WTC11 (cell line): Measurements from ENCODE around the gene SLC1A3. TPM values are rescaled to one million over a fixed set of nuclear protein-coding genes. Genes with fewer than 3 reads are reported as not detected.

Experiments used
- ATAC-seq: fragments of 200-7000 bp; cut with Tn5 transposase; 2 replicates; pipeline ENCODE4 v1.10.0; 2021; ENCODE audit warnings: mild to moderate bottlenecking, moderate library complexity
- CTCF ChIA-PET: fragments of 300-600 bp; sonication (Branson Sonifier 250); formaldehyde crosslinking; loops from one replicate; lab custom pipeline; 2021; ENCODE audit warnings: antibody characterized with exemption; lab: Charles Lee
- POLR2A ChIA-PET: fragments of 350-600 bp; sonication (Branson Sonifier 250); formaldehyde crosslinking; loops from one replicate; lab custom pipeline; 2021; ENCODE audit warnings: antibody characterized with exemption; lab: Charles Lee
- DNase-seq: peaks from one replicate; pipeline ENCODE4 v3.0.0; 2021; ENCODE audit warnings: low spot score
- H3K27ac Mint-ChIP-seq: 2 replicates; pipeline ENCODE4 v1.8.0; 2021; ENCODE audit warnings: mixed read lengths
- H3K27me3 Mint-ChIP-seq: 2 replicates; pipeline ENCODE4 v1.8.0; 2021; ENCODE audit warnings: low read depth, mild to moderate bottlenecking, moderate library complexity, mixed read lengths
- H3K36me3 Mint-ChIP-seq: 2 replicates; pipeline ENCODE4 v1.8.0; 2021; ENCODE audit warnings: mixed read lengths
- H3K4me1 Mint-ChIP-seq: 2 replicates; pipeline ENCODE4 v1.8.0; 2022; ENCODE audit warnings: mixed read lengths
- H3K4me3 Mint-ChIP-seq: 2 replicates; pipeline ENCODE4 v1.8.0; 2021; ENCODE audit warnings: mild to moderate bottlenecking, moderate library complexity, mixed read lengths
- H3K9me3 Mint-ChIP-seq: 2 replicates; pipeline ENCODE4 v1.8.0; 2021; ENCODE audit warnings: mixed read lengths
- AR ChIP-seq: fragments of 250-450 bp; sonication (Bioruptor Pico); IDR thresholded peaks from 2 replicates; pipeline ENCODE4 v1.9.0; 2021; ENCODE audit warnings: mild to moderate bottlenecking
- CREM ChIP-seq: sonication (generic); formaldehyde crosslinking; IDR thresholded peaks from 2 replicates; pipeline ENCODE4 v1.8.1; 2022; ENCODE audit warnings: mild to moderate bottlenecking, missing genetic modification reagents, moderate library complexity
- E2F4 ChIP-seq: sonication (generic); formaldehyde crosslinking; IDR thresholded peaks from 2 replicates; pipeline ENCODE4 v1.8.1; 2022; ENCODE audit warnings: low read depth, mild to moderate bottlenecking, moderate library complexity, missing genetic modification reagents, borderline replicate concordance
- E2F5 ChIP-seq: sonication (generic); formaldehyde crosslinking; IDR thresholded peaks from 2 replicates; pipeline ENCODE4 v1.8.1; 2022; ENCODE audit warnings: mild to moderate bottlenecking, moderate library complexity, missing genetic modification reagents
- FOXP1 ChIP-seq: sonication (generic); formaldehyde crosslinking; IDR thresholded peaks from 2 replicates; pipeline ENCODE4 v1.8.0; 2022; ENCODE audit warnings: missing genetic modification reagents, mild to moderate bottlenecking, moderate library complexity, borderline replicate concordance
- FOXP4 ChIP-seq: sonication (generic); formaldehyde crosslinking; IDR thresholded peaks from 2 replicates; pipeline ENCODE4 v1.8.0; 2022; ENCODE audit warnings: mild to moderate bottlenecking, missing genetic modification reagents
- GABPB1 ChIP-seq: sonication (generic); formaldehyde crosslinking; IDR thresholded peaks from 2 replicates; pipeline ENCODE4 v1.8.1; 2023; ENCODE audit warnings: mild to moderate bottlenecking, missing genetic modification reagents
- IRF2 ChIP-seq: sonication (generic); formaldehyde crosslinking; IDR thresholded peaks from 2 replicates; pipeline ENCODE4 v1.8.0; 2022; ENCODE audit warnings: low read depth, missing genetic modification reagents, borderline replicate concordance
- JAZF1 ChIP-seq: fragments of 250-450 bp; sonication (Bioruptor Pico); IDR thresholded peaks from 2 replicates; pipeline ENCODE4 v1.9.0; 2021; ENCODE audit warnings: moderate library complexity, mild to moderate bottlenecking, inconsistent platforms
- NFYB ChIP-seq: sonication (generic); formaldehyde crosslinking; conservative IDR thresholded peaks from 2 replicates; pipeline ENCODE4 v1.8.0; 2022; ENCODE audit warnings: low read depth, missing genetic modification reagents
- NR1H2 ChIP-seq: sonication (generic); formaldehyde crosslinking; IDR thresholded peaks from 2 replicates; pipeline ENCODE4 v1.9.0; 2021; ENCODE audit warnings: mild to moderate bottlenecking, moderate library complexity, missing genetic modification reagents
- RORB ChIP-seq: fragments of 250-450 bp; sonication (Bioruptor Pico); IDR thresholded peaks from 2 replicates; pipeline ENCODE4 v1.9.0; 2021; ENCODE audit warnings: mild to moderate bottlenecking
- SP1 ChIP-seq: sonication (generic); formaldehyde crosslinking; conservative IDR thresholded peaks from 2 replicates; pipeline ENCODE4 v1.8.1; 2022; ENCODE audit warnings: missing genetic modification reagents
- TEAD1 ChIP-seq: sonication (generic); formaldehyde crosslinking; IDR thresholded peaks from 2 replicates; pipeline ENCODE4 v1.8.0; 2022; ENCODE audit warnings: mild to moderate bottlenecking, missing genetic modification reagents
- TEAD4 ChIP-seq: sonication (generic); formaldehyde crosslinking; IDR thresholded peaks from 2 replicates; pipeline ENCODE4 v1.8.0; 2022; ENCODE audit warnings: mild to moderate bottlenecking, missing genetic modification reagents
- TP53 ChIP-seq: sonication (generic); formaldehyde crosslinking; IDR thresholded peaks from 2 replicates; pipeline ENCODE4 v1.8.1; 2023; ENCODE audit warnings: mild to moderate bottlenecking, missing genetic modification reagents
- USF1 ChIP-seq: sonication (generic); formaldehyde crosslinking; IDR thresholded peaks from 2 replicates; pipeline ENCODE4 v1.8.0; 2022; ENCODE audit warnings: mild to moderate bottlenecking, missing genetic modification reagents
- USF2 ChIP-seq: sonication (generic); formaldehyde crosslinking; IDR thresholded peaks from 2 replicates; pipeline ENCODE4 v1.8.1; 2023; ENCODE audit warnings: mild to moderate bottlenecking, missing genetic modification reagents, moderate library complexity
- ZMAT4 ChIP-seq: fragments of 250-450 bp; sonication (Bioruptor Pico); IDR thresholded peaks from 2 replicates; pipeline ENCODE4 v1.9.0; 2021; ENCODE audit warnings: mild to moderate bottlenecking
- ZNF317 ChIP-seq: sonication (generic); formaldehyde crosslinking; IDR thresholded peaks from 2 replicates; pipeline ENCODE4 v1.8.1; 2023; ENCODE audit warnings: low read depth, mild to moderate bottlenecking, moderate library complexity, missing genetic modification reagents, borderline replicate concordance
- ZNF416 ChIP-seq: fragments of 250-450 bp; sonication (Bioruptor Pico); IDR thresholded peaks from 2 replicates; pipeline ENCODE4 v1.9.0; 2021; ENCODE audit warnings: mild to moderate bottlenecking, inconsistent platforms
- ZSCAN18 ChIP-seq: fragments of 250-450 bp; sonication (Bioruptor Pico); IDR thresholded peaks from 2 replicates; pipeline ENCODE4 v2.1.2; 2022; ENCODE audit warnings: mild to moderate bottlenecking, moderate library complexity
- total RNA-seq: library from RNA; stranded (reverse); gene quantifications from 3 replicates; pipeline ENCODE4 v1.2.3, GENCODE V29; 2021

SLC1A3 gene
- total RNA-seq, 1 experiment from 2014 or later, result 77.9 TPM

GRCh38 chr5:36724467-36725332, 118.3 kb downstream of the SLC1A3 start:
- Mint-ChIP-seq H3K36me3 (no peaks in the 10 kb centered on the region), H3K4me1 (peaks cover 8% of the 10 kb centered on the region), H3K4me3 (no peak overlapping the region), H3K9me3 (peaks cover 3% of the 10 kb centered on the region), H3K27ac (no peak overlapping the region), H3K27me3 (no peaks in the 10 kb centered on the region)
- CTCF ChIA-PET, result interaction anchor here (0.6 to 2.2 kb wide), 4 partner anchors 10 to 310 kb away, joined by 3 to 12 read pairs (median 4); no protein-coding TSS in a partner anchor
- no peak for DNase-seq
- POLR2A ChIA-PET, result no interaction called here
- peak; percentile 85 for ATAC-seq
- TF ChIP-seq GABPB1 (CRISPR knock-in tag) (no peak), E2F4 (CRISPR knock-in tag) (no peak), TEAD4 (CRISPR knock-in tag) (no peak), AR (CRISPR knock-in tag) (no peak), NFYB (peak; percentile 68), SP1 (CRISPR knock-in tag) (no peak), NR1H2 (CRISPR knock-in tag) (no peak), TP53 (CRISPR knock-in tag) (no peak), USF1 (CRISPR knock-in tag) (peak; percentile 89), USF2 (peak; percentile 93), ZNF317 (CRISPR knock-in tag) (no peak), JAZF1 (CRISPR knock-in tag) (no peak), RORB (CRISPR knock-in tag) (no peak)

GRCh38 chr5:36726317-36726716, 119.9 kb downstream of the SLC1A3 start:
- Mint-ChIP-seq H3K4me1 (peaks cover 8% of the 10 kb centered on the region), H3K4me3 (no peak overlapping the region), H3K9me3 (peaks cover 3% of the 10 kb centered on the region), H3K27ac (no peak overlapping the region), H3K36me3 (no peaks in the 10 kb centered on the region), H3K27me3 (no peaks in the 10 kb centered on the region)
- ATAC-seq (no peak), DNase-seq (no peak)
- ChIA-PET POLR2A (no interaction called here), CTCF (interaction anchor here (1.0 kb wide), 1 partner anchor 144 kb away, joined by 3 read pairs; no protein-coding TSS in a partner anchor)
- TF ChIP-seq IRF2 (CRISPR knock-in tag) (no peak), ZSCAN18 (no peak), FOXP4 (CRISPR knock-in tag) (no peak), TEAD1 (CRISPR knock-in tag) (no peak), CREM (CRISPR knock-in tag) (no peak), E2F5 (CRISPR knock-in tag) (no peak), ZMAT4 (no peak), ZNF416 (CRISPR knock-in tag) (no peak), FOXP1 (no peak)
